Adrenal gland (tissue), 5 donors: Measurements from ENCODE around the gene TNFRSF6B.
"Not testable (repeated sequence)": the region's sequence is repeated elsewhere in the genome, so short reads cannot be mapped to it uniquely, and the experiment has no call there.

ENCODE experiments used
- CTCF ChIP-seq, 6 experiments: fragments of 450-650 bp in 4 of 6; fragments of 200-600 bp in 2 of 6; sonication (generic) in 1 of 6; IDR thresholded peaks; 1 replicate in 5 of 6; 2 replicates in 1 of 6; pipeline versions ENCODE4 v1.5.1 to v1.8.0; 2016 to 2021; ENCODE audit warnings: antibody characterized with exemption in 6 of 6, mild to moderate bottlenecking in 2 of 6, moderate library complexity in 1 of 6
- POLR2A ChIP-seq, 2 donors: fragments of 450-650 bp; IDR thresholded peaks; one replicate each; pipeline ENCODE4 v1.6.1; 2017; ENCODE audit warnings: antibody characterized with exemption in 2 of 2, mild to moderate bottlenecking in 2 of 2, moderate library complexity in 1 of 2
- donor health status: DM: no; HTN: no; CAD: no.

- TF ChIP-seq CTCF, POLR2A (IDR thresholded peaks at IDR 0.05): not testable (repeated sequence)
Measured at GRCh38 chr20:63671695-63672094, 24.8 kb upstream of the TNFRSF6B start.
